ENCODE data around the gene SLC34A1. TPM values are rescaled to one million over a fixed set of nuclear protein-coding genes. Genes with fewer than 3 reads are reported as not detected.

Gene SLC34A1
- total RNA-seq, 1 donor = not detected

- H3K4me3 ChIP-seq (ENCODE audit: low read depth, low read length) = no peak overlapping the region
- no peak for DNase-seq (ENCODE audit: low read depth)
Measured at GRCh38 chr5:177387405-177387804, 3.2 kb downstream of the SLC34A1 start.

GRCh38 chr5:177388521-177389052, 4.4 kb downstream of the SLC34A1 start:
- DNase-seq (ENCODE audit: low read depth) = no peak
- no peak overlapping the region for H3K4me3 ChIP-seq (ENCODE audit: low read depth, low read length)
- no peak for TF ChIP-seq CTCF (IDR thresholded peaks at IDR 0.05; ENCODE audit: insufficient read depth, low read length)

More at GRCh38 chr5:177387405-177387804, 3.2 kb downstream of the SLC34A1 start:
- TF ChIP-seq CTCF (IDR thresholded peaks at IDR 0.05; ENCODE audit: insufficient read depth, low read length) = no peak

DNA sequence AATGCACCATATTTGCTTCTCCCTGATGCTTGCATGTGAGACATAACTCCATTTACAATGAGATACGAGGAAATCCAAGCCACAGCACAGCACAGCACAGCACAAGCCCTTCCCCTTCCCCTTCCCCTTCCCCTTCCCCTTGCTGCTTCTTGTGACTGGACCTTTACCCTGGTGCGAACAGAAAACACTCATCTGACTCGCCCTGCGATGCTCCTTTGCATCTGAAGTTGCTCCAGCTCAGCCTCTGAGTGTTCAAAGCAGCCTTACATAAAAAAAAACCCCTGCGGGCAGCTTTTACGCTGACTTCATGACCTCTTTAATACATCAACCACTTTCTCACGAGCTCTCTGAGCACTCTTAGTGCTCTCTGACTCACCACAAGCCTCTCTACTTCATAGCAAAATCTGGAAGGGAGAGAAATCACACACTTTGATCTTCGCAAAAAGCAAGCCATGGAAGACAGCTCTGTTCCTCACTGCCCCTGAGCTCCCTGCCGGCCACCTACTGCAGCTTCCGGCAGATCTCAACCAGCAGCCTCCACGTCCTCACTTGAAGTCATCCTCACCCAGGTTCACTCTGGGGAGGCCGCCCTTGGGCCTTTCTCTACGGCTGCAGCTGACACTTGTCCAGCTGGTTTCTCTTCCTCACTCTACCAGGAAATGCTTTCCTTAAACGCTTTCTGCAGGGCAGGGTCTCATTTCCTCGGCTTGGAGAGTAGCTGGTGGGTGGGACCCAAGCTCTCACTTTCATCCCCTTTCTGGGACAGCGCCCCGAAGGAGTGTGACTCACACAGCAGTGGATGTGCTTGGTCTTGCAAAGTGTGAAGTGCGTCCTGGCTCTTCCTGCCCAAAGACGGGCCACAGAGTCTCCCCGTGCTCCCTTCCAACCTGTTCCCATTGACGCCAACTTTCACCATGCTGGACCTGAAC, 5.3 kb downstream of the SLC34A1 start:
- TF ChIP-seq CTCF (IDR thresholded peaks at IDR 0.05; ENCODE audit: insufficient read depth, low read length) = no peak
- no peak overlapping the region for H3K4me3 ChIP-seq (ENCODE audit: low read depth, low read length)
- peak; percentile 86 for DNase-seq (ENCODE audit: low read depth)

DNA sequence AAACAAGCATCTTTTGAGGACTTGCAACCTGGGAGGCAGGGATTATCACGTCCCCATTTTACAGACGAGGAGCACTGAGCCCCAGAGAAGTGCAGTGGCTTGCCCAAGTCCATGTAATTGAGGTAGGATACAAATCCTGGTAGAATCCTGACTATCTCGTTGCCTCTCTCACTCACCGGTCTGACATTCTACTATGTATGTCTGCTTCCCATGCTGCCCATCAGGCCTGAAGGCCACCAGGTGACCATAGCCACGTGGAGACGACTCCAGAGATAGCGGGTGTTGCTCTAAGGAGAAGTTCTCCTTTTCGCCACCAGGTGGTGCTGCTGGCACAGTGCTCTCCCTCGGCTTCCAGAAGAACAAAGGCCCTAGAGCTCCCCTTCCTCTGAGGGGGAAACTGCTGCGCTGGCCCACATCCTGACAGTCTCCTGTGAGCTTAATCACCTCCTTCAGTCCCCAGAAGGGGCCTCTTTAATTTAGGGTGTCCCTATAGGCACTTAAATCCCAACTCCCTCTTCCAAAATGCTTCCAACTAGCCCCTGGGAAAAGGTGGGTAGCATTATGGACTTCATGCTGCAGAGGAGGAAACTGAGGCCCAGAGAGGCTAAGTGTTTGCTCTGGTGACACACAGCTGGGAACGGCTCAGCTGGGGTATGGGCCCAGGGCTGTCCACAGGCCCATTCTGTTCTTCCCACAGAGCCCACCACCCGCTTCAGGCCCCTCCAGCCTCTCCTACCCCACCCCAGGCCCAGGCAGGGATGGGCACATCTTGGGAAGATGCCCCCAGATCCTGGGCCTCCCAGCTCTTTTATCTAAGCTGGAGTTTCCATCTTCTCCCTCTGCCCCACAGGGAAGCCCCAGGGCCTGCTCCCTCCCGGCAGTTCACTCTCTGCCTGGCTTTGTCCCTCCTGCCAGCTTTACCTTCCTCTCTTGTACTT, 6.4 kb downstream of the SLC34A1 start:
- H3K4me3 ChIP-seq (ENCODE audit: low read depth, low read length) = no peak overlapping the region
- peak; percentile 85 for DNase-seq (ENCODE audit: low read depth)
- TF ChIP-seq CTCF (IDR thresholded peaks at IDR 0.05; ENCODE audit: insufficient read depth, low read length) = peak; percentile 95

- no peak for DNase-seq (ENCODE audit: low read depth)
- no peak for TF ChIP-seq CTCF (IDR thresholded peaks at IDR 0.05; ENCODE audit: insufficient read depth, low read length)
- no peak overlapping the region for H3K4me3 ChIP-seq (ENCODE audit: low read depth, low read length)
Measured at GRCh38 chr5:177392765-177393164, 8.5 kb downstream of the SLC34A1 start.

DNA sequence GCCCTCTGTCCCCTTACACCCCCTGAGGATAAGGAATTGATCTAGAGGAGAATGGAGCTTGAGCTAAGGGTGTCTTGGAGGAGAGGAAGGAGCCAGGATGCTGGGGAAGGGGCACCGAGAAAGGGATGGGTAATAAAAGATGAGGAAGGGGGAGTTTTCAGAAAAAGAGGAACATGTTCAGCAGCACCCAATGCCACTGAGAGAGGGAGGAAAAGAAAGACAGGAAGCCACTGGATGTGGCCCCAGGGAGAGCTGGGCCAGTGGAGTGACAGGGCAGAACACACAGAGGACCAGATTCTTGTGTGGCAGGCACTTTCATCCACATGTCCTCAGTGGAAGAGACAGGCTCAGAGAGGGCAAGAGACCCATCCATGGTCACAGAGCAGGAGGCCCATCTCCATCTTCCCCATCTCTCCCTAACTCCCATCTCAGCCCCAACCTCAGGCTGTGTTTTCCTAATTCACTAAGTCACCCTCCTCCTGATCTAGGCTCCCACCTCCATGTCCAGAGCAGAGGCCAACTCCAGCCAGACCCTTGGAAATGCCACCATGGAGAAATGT, 9.1 kb downstream of the SLC34A1 start:
- no peak overlapping the region for H3K4me3 ChIP-seq (ENCODE audit: low read depth, low read length)
- no peak for TF ChIP-seq CTCF (IDR thresholded peaks at IDR 0.05; ENCODE audit: insufficient read depth, low read length)
- DNase-seq (ENCODE audit: low read depth) = no peak
